SK-N-SH (cell line): ENCODE measurements around the gene MTF1. TPM values are rescaled to one million over a fixed set of nuclear protein-coding genes. Genes with fewer than 3 reads are reported as not detected.

Source experiments
- CTCF ChIA-PET: fragments of 300-600, 350-600 bp; formaldehyde crosslinking; extraction: SDS; loops from one replicate; lab custom pipeline; 2021; lab: Yijun Ruan, JAX
- POLR2A ChIA-PET: fragments of 350-600 bp; sonication (Branson Sonifier 250); formaldehyde crosslinking; extraction: SDS; loops from one replicate; lab custom pipeline; 2020; ENCODE audit warnings: antibody characterized with exemption, inconsistent platforms; lab: Yijun Ruan, JAX
- DNase-seq: peaks from one replicate; pipeline ENCODE4 v3.0.0; 2012
- H2AFZ ChIP-seq: fragments of 200-600 bp; sonication (generic); 2 replicates; pipeline ENCODE4 v1.8.1; 2016; ENCODE audit warnings: antibody characterized with exemption, mild to moderate bottlenecking, low read depth
- H3F3A ChIP-seq: fragments of 200-600 bp; sonication (generic); replicated peaks from 2 replicates; pipeline ENCODE3; 2016; ENCODE audit warnings: antibody characterized with exemption, mild to moderate bottlenecking; ENCODE audit not compliant: insufficient read depth
- H3K27ac ChIP-seq, 2 experiments: fragments of 200-500 bp in 1 of 2; fragments of 200-600 bp in 1 of 2; sonication (Bioruptor generic) in 1 of 2; sonication (generic), shearing (Covaris generic) in 1 of 2; 2 replicates each; pipeline versions ENCODE4 v1.5.1 to v1.6.1; 2014 to 2016; ENCODE audit warnings: low read depth in 2 of 2, inconsistent platforms in 1 of 2, low read length in 1 of 2, mild to moderate bottlenecking in 1 of 2, mixed read lengths in 1 of 2
- H3K27me3 ChIP-seq: fragments of 200-600 bp; sonication (generic), shearing (Covaris generic); 2 replicates; pipeline ENCODE4 v1.6.1; 2016; ENCODE audit warnings: mixed run types; ENCODE audit not compliant: insufficient read depth
- H3K36me3 ChIP-seq, 2 experiments: fragments of 200-500 bp in 1 of 2; fragments of 200-600 bp in 1 of 2; sonication (Bioruptor generic) in 1 of 2; sonication (generic) in 1 of 2; replicated peaks in 1 of 2; 2 replicates each; pipeline versions ENCODE3 to v1.5.1; 2014 to 2016; ENCODE audit warnings: low read length in 1 of 2, mild to moderate bottlenecking in 1 of 2; ENCODE audit not compliant: insufficient read depth in 2 of 2, control insufficient read depth in 1 of 2
- H3K4me1 ChIP-seq, 2 experiments: fragments of 200-500 bp in 1 of 2; fragments of 200-600 bp in 1 of 2; sonication (Bioruptor generic) in 1 of 2; sonication (generic), shearing (Covaris generic) in 1 of 2; 2 replicates each; pipeline versions ENCODE4 v1.5.1 to v1.6.1; 2014 to 2016; ENCODE audit warnings: low read depth in 1 of 2, low read length in 1 of 2, mixed run types in 1 of 2; ENCODE audit not compliant: insufficient read depth in 2 of 2, control insufficient read depth in 1 of 2
- H3K4me2 ChIP-seq: fragments of 200-600 bp; sonication (generic), shearing (Covaris generic); 2 replicates; pipeline ENCODE4 v1.6.1; 2017; ENCODE audit warnings: mixed run types
- H3K4me3 ChIP-seq, 2 experiments: fragments of 200-500 bp in 1 of 2; fragments of 200-600 bp in 1 of 2; sonication (Bioruptor generic) in 1 of 2; sonication (generic), shearing (Covaris generic) in 1 of 2; 2 replicates each; pipeline versions ENCODE4 v1.5.1 to v1.8.1; 2014 to 2016; ENCODE audit warnings: low read depth in 2 of 2, inconsistent platforms in 1 of 2, low read length in 1 of 2, mild to moderate bottlenecking in 1 of 2, mixed read lengths in 1 of 2, moderate library complexity in 1 of 2
- H3K79me2 ChIP-seq: fragments of 200-600 bp; sonication (generic); 2 replicates; pipeline ENCODE4 v1.8.1; 2017; ENCODE audit warnings: mild to moderate bottlenecking; ENCODE audit not compliant: insufficient read depth
- H3K9ac ChIP-seq: fragments of 200-600 bp; sonication (generic); 2 replicates; pipeline ENCODE4 v1.6.1; 2017; ENCODE audit warnings: mixed run types
- H3K9me2 ChIP-seq: fragments of 200-600 bp; sonication (generic); 2 replicates; pipeline ENCODE4 v1.6.1; 2017; ENCODE audit warnings: mixed run types
- H3K9me3 ChIP-seq: fragments of 200-600 bp; sonication (generic); 2 replicates; pipeline ENCODE4 v1.6.1; 2017; ENCODE audit warnings: mixed run types, mild to moderate bottlenecking, moderate library complexity
- H4K20me1 ChIP-seq: fragments of 200-600 bp; sonication (generic); 2 replicates; pipeline ENCODE4 v1.6.1; 2017; ENCODE audit warnings: mild to moderate bottlenecking, mixed run types; ENCODE audit not compliant: insufficient read depth
- CHD2 ChIP-seq: fragments of 150-350 bp; IDR thresholded peaks from 2 replicates; pipeline ENCODE4 v1.6.1; 2018; ENCODE audit warnings: low read length; ENCODE audit not compliant: partially characterized antibody
- CTCF ChIP-seq: fragments of 200-600 bp; sonication (generic); IDR thresholded peaks from 2 replicates; pipeline ENCODE4 v1.6.1; 2017; ENCODE audit warnings: antibody characterized with exemption, mild to moderate bottlenecking, moderate library complexity
- ELF1 ChIP-seq: IDR thresholded peaks from 2 replicates; pipeline ENCODE4 v1.4.0; 2012
- EP300 ChIP-seq, 2 experiments: IDR thresholded peaks; 2 replicates each; pipeline versions ENCODE4 v1.4.0 to v1.6.1; 2012; ENCODE audit warnings: borderline replicate concordance in 1 of 2, low read depth in 1 of 2, low read length in 1 of 2
- EZH2phosphoT487 ChIP-seq: fragments of 200-600 bp; sonication (generic); IDR thresholded peaks from 2 replicates; pipeline ENCODE4 v1.6.1; 2017; ENCODE audit warnings: low read depth, mixed run types, mild to moderate bottlenecking, antibody characterized with exemption, moderate library complexity, borderline replicate concordance
- FOSL2 ChIP-seq: IDR thresholded peaks from 2 replicates; pipeline ENCODE4 v1.4.0; 2012; ENCODE audit warnings: low read depth, mild to moderate bottlenecking, moderate library complexity, borderline replicate concordance
- FOXJ3 ChIP-seq: sonication (generic); formaldehyde crosslinking; IDR thresholded peaks from 2 replicates; pipeline ENCODE4 v1.5.1; 2020; ENCODE audit warnings: mild to moderate bottlenecking, missing genetic modification reagents
- FOXM1 ChIP-seq: IDR thresholded peaks from 2 replicates; pipeline ENCODE4 v1.4.0; 2012; ENCODE audit warnings: low read depth, mild to moderate bottlenecking
- GABPA ChIP-seq: IDR thresholded peaks from 2 replicates; pipeline ENCODE4 v1.4.0; 2012; ENCODE audit warnings: low read depth, mild to moderate bottlenecking
- GATA2 ChIP-seq: sonication (generic); formaldehyde crosslinking; IDR thresholded peaks from 2 replicates; pipeline ENCODE4 v1.5.0; 2020; ENCODE audit warnings: mild to moderate bottlenecking, missing genetic modification reagents
- JUND ChIP-seq: IDR thresholded peaks from 2 replicates; pipeline ENCODE4 v1.4.0; 2012
- MAX ChIP-seq: IDR thresholded peaks from 2 replicates; pipeline ENCODE4 v1.4.0; 2012; ENCODE audit warnings: low read depth
- MEF2A ChIP-seq: IDR thresholded peaks from 2 replicates; pipeline ENCODE4 v1.4.0; 2012; ENCODE audit warnings: low read depth, borderline replicate concordance
- MXI1 ChIP-seq: IDR thresholded peaks from 2 replicates; pipeline ENCODE4 v1.6.1; 2012; ENCODE audit warnings: mild to moderate bottlenecking, low read depth, low read length, improper control_type of control experiment
- NFIC ChIP-seq: IDR thresholded peaks from 2 replicates; pipeline ENCODE4 v1.4.0; 2012; ENCODE audit warnings: borderline replicate concordance
- NRF1 ChIP-seq: IDR thresholded peaks from 2 replicates; pipeline ENCODE4 v1.6.1; 2012; ENCODE audit warnings: low read depth, mild to moderate bottlenecking, low read length
- RFX5 ChIP-seq: IDR thresholded peaks from 2 replicates; pipeline ENCODE4 v1.6.1; 2012; ENCODE audit warnings: mild to moderate bottlenecking, improper control_type of control experiment, low read length
- RXRA ChIP-seq: IDR thresholded peaks from 2 replicates; pipeline ENCODE4 v1.4.0; 2012; ENCODE audit warnings: low read depth, mild to moderate bottlenecking, borderline replicate concordance
- SIN3A ChIP-seq: IDR thresholded peaks from 2 replicates; pipeline ENCODE4 v1.6.1; 2012; ENCODE audit warnings: low read depth, mild to moderate bottlenecking, low read length, moderate library complexity, borderline replicate concordance
- SMC3 ChIP-seq: IDR thresholded peaks from 2 replicates; pipeline ENCODE4 v1.6.1; 2012; ENCODE audit warnings: low read depth, low read length, improper control_type of control experiment
- TAF1 ChIP-seq: IDR thresholded peaks from 2 replicates; pipeline ENCODE4 v1.6.1; 2012; ENCODE audit warnings: low read depth, mild to moderate bottlenecking, low read length, moderate library complexity, borderline replicate concordance
- TCF12 ChIP-seq: IDR thresholded peaks from 2 replicates; pipeline ENCODE4 v1.4.0; 2012
- TEAD4 ChIP-seq: IDR thresholded peaks from 2 replicates; pipeline ENCODE4 v1.4.0; 2012; ENCODE audit warnings: mild to moderate bottlenecking, borderline replicate concordance; ENCODE audit not compliant: insufficient read depth
- USF1 ChIP-seq: IDR thresholded peaks from 2 replicates; pipeline ENCODE4 v1.4.0; 2012; ENCODE audit warnings: low read depth, borderline replicate concordance
- WGBS: methylation state at CpG from one replicate; pipeline ENCODE4 v1.1.6; 2017; ENCODE audit warnings: low lambda C conversion rate; 5-methylcytosine and 5-hydroxymethylcytosine counted together
- polyA plus RNA-seq, 3 experiments: library from polyadenylated mRNA; depleted of rRNA; stranded (reverse); fragments of >200 nt; gene quantifications; 2 replicates each; pipeline ENCODE4 v1.2.3, GENCODE V29; 2012

The MTF1 gene
- polyA plus RNA-seq, 1 of the 3 experiments (the other 2 are of a cell fraction) = 5.0 TPM

- TF ChIP-seq RXRA (no peak), FOSL2 (no peak), ELF1 (no peak), GABPA (no peak), NFIC (no peak)
Observed at GRCh38 chr1:37845786-37846185, 13.6 kb downstream of the MTF1 start (continued).

GRCh38 chr1:37845049-37845646 lies 14.2 kb downstream of the MTF1 start:
- no peak overlapping the region for H3K4me2 ChIP-seq
- WGBS = 77% methylated on average over 5 of the region's 5 CpGs

GRCh38 chr1:37844536-37844935 lies 14.9 kb downstream of the MTF1 start:
- H2AFZ ChIP-seq = no peak overlapping the region
- H4K20me1 ChIP-seq = peaks cover 33% of the 10 kb centered on the region
- H3K4me1 ChIP-seq = no peaks in the 10 kb centered on the region
- peaks cover 35 to 37% of the 10 kb centered on the region in 2 experiments for H3K36me3 ChIP-seq
- POLR2A ChIA-PET = no interaction called here
- H3K9me2 ChIP-seq = no peaks in the 10 kb centered on the region
- CTCF ChIA-PET = interaction anchor here (0.9 to 1.4 kb wide), 3 partner anchors 10 to 15 kb away, joined by 3 to 4 read pairs (median 3); no protein-coding TSS in a partner anchor
- H3K27me3 ChIP-seq = no peaks in the 10 kb centered on the region
- H3K9me3 ChIP-seq = no peaks in the 10 kb centered on the region
- no peak overlapping the region for H3K27ac ChIP-seq
- no peak for DNase-seq
- H3F3A ChIP-seq = no peaks in the 10 kb centered on the region
- H3K4me2 ChIP-seq = no peak overlapping the region
- no peak overlapping the region for H3K4me3 ChIP-seq
- TF ChIP-seq FOXM1 (no peak), FOXJ3 (CRISPR knock-in tag) (no peak), SIN3A (no peak), RFX5 (no peak), JUND (no peak), USF1 (no peak), MXI1 (no peak), TAF1 (no peak), GATA2 (CRISPR knock-in tag) (no peak), CTCF (no peak), NFIC (no peak), NRF1 (no peak), MAX (no peak), RXRA (no peak), SMC3 (no peak), EP300 (IDR thresholded peaks at IDR 0.05; ENCODE audit: borderline replicate concordance in 1 of 2, low read depth in 1 of 2, low read length in 1 of 2) (no peak), MEF2A (no peak)
- H3K79me2 ChIP-seq = peaks cover 75% of the 10 kb centered on the region
- H3K9ac ChIP-seq = no peak overlapping the region

More at GRCh38 chr1:37845049-37845646, 14.2 kb downstream of the MTF1 start:
- Histone ChIP-seq H3K27ac (no peak overlapping the region), H4K20me1 (peaks cover 37% of the 10 kb centered on the region), H3K27me3 (no peaks in the 10 kb centered on the region), H3K9me3 (no peaks in the 10 kb centered on the region), H2AFZ (no peak overlapping the region), H3K79me2 (peaks cover 81% of the 10 kb centered on the region), H3K9ac (no peak overlapping the region), H3F3A (no peaks in the 10 kb centered on the region), H3K9me2 (no peaks in the 10 kb centered on the region), H3K4me1 (no peaks in the 10 kb centered on the region), H3K36me3 (peaks cover 30 to 31% of the 10 kb centered on the region in 2 experiments), H3K4me3 (no peak overlapping the region)
- POLR2A ChIA-PET = no interaction called here
- no peak for TF ChIP-seq FOXJ3 (CRISPR knock-in tag)
- no peak for TF ChIP-seq GATA2 (CRISPR knock-in tag)
- no peak for TF ChIP-seq TEAD4
- TF ChIP-seq CHD2 = no peak
- no peak for TF ChIP-seq RFX5
- no peak for TF ChIP-seq MAX
- no peak for TF ChIP-seq NFIC
- no peak for TF ChIP-seq NRF1
- no peak for TF ChIP-seq FOSL2
- no peak for TF ChIP-seq SIN3A
- no peak for TF ChIP-seq TCF12
- no peak for TF ChIP-seq TAF1
- TF ChIP-seq EZH2phosphoT487 = no peak
- no peak for TF ChIP-seq SMC3
- no peak for DNase-seq
- CTCF ChIA-PET = interaction anchor here (0.9 to 1.5 kb wide), 4 partner anchors 10 to 24 kb away, joined by 3 to 4 read pairs (median 3); no protein-coding TSS in a partner anchor
